ENCODE results near the gene OTOG.

OTOG gene

GRCh38 chr11:17581036-17581731 lies 34.1 kb downstream of the OTOG start:
- no peak overlapping the region for H3K4me3 ChIP-seq (ENCODE audit: low read length)
- TF ChIP-seq, protein P1, sequence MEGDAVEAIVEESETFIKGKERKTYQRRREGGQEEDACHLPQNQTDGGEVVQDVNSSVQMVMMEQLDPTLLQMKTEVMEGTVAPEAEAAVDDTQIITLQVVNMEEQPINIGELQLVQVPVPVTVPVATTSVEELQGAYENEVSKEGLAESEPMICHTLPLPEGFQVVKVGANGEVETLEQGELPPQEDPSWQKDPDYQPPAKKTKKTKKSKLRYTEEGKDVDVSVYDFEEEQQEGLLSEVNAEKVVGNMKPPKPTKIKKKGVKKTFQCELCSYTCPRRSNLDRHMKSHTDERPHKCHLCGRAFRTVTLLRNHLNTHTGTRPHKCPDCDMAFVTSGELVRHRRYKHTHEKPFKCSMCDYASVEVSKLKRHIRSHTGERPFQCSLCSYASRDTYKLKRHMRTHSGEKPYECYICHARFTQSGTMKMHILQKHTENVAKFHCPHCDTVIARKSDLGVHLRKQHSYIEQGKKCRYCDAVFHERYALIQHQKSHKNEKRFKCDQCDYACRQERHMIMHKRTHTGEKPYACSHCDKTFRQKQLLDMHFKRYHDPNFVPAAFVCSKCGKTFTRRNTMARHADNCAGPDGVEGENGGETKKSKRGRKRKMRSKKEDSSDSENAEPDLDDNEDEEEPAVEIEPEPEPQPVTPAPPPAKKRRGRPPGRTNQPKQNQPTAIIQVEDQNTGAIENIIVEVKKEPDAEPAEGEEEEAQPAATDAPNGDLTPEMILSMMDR (conservative IDR thresholded peaks at IDR 0.05; ENCODE audit: low read depth, low read length) = no peak
- DNase-seq (ENCODE audit: low read depth) = no peak

DNA sequence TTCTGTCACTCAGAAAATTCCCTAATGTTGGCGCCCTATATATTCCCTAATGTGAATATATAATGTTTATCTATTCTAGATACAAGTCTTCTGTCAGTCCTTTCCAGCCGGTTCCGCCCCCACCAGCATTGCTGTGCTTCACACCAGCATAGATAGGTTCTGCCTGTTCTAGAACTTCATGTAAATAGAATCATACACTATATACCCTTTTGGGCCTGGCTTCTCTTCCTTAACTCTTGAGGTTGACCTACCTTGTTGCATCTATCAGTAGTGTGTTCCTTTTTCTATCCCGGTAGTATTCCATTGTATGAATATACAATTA lies 34.6 kb downstream of the OTOG start:
- no peak for DNase-seq (ENCODE audit: low read depth)
- H3K4me3 ChIP-seq (ENCODE audit: low read length) = no peak overlapping the region
- TF ChIP-seq, protein P1 (conservative IDR thresholded peaks at IDR 0.05; ENCODE audit: low read depth, low read length) = no peak

DNA sequence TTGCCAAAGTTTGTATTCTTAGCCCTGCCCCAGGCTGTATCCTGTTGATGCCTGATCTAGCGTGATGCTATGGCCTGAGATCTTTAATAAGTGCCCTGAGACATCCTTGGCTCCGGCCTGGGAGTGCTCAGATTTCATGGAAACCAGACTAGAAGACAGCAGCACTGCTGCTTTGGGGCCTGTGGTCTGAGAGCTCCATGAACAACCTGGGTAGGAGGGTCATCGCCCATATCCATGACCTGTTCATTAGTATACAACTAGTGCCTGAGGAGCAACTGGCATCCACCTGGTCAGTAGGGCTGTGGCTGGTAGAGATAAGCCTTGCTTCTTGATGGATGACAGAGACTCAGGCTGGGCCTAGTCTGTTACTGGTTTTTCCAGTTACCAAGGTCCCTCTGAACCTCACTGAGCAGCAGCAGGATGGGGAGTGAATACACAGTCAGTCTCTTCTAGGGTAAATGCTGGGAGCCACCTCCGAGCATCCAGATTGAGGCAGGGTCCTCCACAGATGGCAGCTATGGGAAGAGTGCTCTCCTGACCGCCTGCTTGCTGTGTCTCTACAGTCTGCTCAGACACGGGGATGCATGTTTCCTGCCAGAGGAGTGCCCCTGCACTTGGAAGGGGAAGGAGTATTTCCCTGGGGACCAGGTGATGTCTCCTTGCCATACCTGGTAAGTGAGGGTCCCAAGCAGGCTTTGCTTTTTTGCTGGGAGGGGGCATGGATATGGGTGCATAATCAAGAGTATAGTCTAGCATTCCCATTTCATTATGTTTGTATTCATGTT lies 39.0 kb downstream of the OTOG start:
- no peak for DNase-seq (ENCODE audit: low read depth)
- TF ChIP-seq, protein P1 (conservative IDR thresholded peaks at IDR 0.05; ENCODE audit: low read depth, low read length) = no peak
- no peak overlapping the region for H3K4me3 ChIP-seq (ENCODE audit: low read length)

- no peak overlapping the region for H3K4me3 ChIP-seq (ENCODE audit: low read length)
- TF ChIP-seq, protein P1 (conservative IDR thresholded peaks at IDR 0.05; ENCODE audit: low read depth, low read length) = no peak
- DNase-seq (ENCODE audit: low read depth) = no peak
Observed at GRCh38 chr11:17588166-17588565, 41.1 kb downstream of the OTOG start.

- no peak overlapping the region for H3K4me3 ChIP-seq (ENCODE audit: low read length)
- TF ChIP-seq, protein P1 (conservative IDR thresholded peaks at IDR 0.05; ENCODE audit: low read depth, low read length) = no peak
- no peak for DNase-seq (ENCODE audit: low read depth)
Observed at GRCh38 chr11:17588721-17589120, 41.7 kb downstream of the OTOG start.

DNA sequence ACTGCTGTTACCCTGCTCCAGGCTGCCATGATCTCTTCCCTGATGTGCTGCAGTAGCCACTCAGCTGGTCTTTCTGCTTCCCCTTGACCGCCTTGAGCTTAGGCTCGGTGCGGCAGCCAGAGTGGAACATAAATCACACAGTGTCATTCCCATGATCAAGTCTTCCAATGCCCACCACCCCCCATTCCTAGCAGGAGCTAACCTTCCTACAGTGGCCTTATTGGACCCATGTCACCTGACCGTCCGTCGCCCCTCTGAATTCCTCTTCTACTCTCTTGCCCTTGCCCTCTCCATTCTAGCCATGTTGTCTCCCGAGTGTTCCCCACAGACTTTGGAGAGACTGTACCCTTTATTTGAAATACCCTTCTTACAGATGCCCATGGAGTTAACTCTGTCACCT lies 43.4 kb downstream of the OTOG start:
- TF ChIP-seq, protein P1 (conservative IDR thresholded peaks at IDR 0.05; ENCODE audit: low read depth, low read length) = no peak
- DNase-seq (ENCODE audit: low read depth) = no peak
- no peak overlapping the region for H3K4me3 ChIP-seq (ENCODE audit: low read length)

DNA sequence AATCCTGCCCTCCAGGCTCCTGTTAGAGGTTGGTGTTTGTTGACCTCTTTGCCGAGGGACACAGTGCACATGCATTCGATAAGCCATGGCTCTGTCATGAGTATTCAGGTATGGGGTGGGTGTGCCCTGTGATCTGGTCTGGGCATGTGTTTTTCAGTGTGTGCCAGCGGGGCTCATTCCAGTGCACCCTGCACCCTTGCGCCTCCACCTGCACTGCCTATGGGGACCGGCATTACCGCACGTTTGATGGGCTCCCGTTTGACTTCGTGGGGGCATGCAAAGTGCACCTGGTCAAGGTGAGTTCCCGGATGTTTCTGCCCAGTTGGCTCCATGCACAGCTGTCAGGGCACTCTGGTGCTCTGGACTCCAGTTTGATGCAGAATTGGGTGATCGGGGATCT lies 44.2 kb downstream of the OTOG start:
- no peak for DNase-seq (ENCODE audit: low read depth)
- TF ChIP-seq, protein P1 (conservative IDR thresholded peaks at IDR 0.05; ENCODE audit: low read depth, low read length) = no peak
- no peak overlapping the region for H3K4me3 ChIP-seq (ENCODE audit: low read length)

All from retinal pigment epithelial cell (primary cell).